GM12865 (cell line): ENCODE measurements around the gene OBI1.

Experiments
- DNase-seq: peaks from one replicate; pipeline ENCODE4 v3.0.0; 2010; ENCODE audit warnings: low read depth
- H3K4me3 ChIP-seq: 2 replicates; pipeline ENCODE4 v1.5.1; 2011; ENCODE audit warnings: mild to moderate bottlenecking, low read depth, low read length, control low read depth
- TF ChIP-seq, protein P1 (sequence below): IDR thresholded peaks from 2 replicates; pipeline ENCODE4 v1.5.1; 2011; ENCODE audit warnings: low read length, control low read depth, low read depth, inconsistent platforms; ENCODE audit not compliant: insufficient read depth; ENCODE audit errors: missing control alignments

OBI1 gene, protein sequence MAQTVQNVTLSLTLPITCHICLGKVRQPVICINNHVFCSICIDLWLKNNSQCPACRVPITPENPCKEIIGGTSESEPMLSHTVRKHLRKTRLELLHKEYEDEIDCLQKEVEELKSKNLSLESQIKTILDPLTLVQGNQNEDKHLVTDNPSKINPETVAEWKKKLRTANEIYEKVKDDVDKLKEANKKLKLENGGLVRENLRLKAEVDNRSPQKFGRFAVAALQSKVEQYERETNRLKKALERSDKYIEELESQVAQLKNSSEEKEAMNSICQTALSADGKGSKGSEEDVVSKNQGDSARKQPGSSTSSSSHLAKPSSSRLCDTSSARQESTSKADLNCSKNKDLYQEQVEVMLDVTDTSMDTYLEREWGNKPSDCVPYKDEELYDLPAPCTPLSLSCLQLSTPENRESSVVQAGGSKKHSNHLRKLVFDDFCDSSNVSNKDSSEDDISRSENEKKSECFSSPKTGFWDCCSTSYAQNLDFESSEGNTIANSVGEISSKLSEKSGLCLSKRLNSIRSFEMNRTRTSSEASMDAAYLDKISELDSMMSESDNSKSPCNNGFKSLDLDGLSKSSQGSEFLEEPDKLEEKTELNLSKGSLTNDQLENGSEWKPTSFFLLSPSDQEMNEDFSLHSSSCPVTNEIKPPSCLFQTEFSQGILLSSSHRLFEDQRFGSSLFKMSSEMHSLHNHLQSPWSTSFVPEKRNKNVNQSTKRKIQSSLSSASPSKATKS

DNA sequence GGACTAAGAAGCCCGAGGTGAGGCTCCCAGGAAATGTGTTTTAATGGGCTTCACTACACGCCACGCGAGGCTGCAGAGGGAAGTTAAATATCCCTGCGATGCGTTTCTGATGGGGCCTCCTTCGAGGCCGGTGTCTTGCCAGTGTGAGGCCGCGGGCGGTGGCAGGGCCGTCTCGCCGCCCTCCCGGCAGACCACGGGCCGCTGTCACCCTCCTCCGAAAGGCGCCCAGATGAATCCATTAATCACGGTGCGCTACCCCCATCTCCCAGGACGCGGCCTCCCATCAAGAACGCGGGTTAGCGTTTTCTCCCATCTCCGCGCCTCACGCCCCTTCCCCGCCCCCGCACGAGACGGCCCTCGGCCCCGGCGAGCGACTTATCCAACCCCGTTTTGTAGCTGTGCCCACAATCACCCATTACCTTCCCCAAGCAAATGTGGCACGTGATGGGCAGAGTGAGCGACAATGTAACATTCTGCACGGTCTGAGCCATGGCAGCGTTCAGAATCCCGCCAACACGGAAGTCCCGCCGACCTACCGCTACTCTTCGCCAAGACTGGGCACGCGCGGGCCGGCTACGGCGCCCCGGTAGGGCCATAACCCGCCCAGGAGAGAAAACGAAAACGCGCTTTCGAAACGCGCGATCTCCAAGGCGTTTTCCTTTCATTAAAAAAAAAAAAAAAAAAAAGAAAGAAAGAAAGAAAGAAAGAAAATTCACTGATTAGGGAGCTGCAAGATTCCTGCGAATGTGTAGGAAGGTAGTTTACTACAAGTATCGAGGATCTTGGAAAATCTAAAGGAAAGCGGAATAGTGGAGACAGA lies at the start of gene OBI1:
TSS of gene OBI1 (minus strand) at position 526 of the 820 bp plus-strand sequence. CDS start at position 491, 35 bp downstream.
- TF ChIP-seq, protein P1, sequence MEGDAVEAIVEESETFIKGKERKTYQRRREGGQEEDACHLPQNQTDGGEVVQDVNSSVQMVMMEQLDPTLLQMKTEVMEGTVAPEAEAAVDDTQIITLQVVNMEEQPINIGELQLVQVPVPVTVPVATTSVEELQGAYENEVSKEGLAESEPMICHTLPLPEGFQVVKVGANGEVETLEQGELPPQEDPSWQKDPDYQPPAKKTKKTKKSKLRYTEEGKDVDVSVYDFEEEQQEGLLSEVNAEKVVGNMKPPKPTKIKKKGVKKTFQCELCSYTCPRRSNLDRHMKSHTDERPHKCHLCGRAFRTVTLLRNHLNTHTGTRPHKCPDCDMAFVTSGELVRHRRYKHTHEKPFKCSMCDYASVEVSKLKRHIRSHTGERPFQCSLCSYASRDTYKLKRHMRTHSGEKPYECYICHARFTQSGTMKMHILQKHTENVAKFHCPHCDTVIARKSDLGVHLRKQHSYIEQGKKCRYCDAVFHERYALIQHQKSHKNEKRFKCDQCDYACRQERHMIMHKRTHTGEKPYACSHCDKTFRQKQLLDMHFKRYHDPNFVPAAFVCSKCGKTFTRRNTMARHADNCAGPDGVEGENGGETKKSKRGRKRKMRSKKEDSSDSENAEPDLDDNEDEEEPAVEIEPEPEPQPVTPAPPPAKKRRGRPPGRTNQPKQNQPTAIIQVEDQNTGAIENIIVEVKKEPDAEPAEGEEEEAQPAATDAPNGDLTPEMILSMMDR: no peak
- DNase-seq: peak; percentile 94

DNA sequence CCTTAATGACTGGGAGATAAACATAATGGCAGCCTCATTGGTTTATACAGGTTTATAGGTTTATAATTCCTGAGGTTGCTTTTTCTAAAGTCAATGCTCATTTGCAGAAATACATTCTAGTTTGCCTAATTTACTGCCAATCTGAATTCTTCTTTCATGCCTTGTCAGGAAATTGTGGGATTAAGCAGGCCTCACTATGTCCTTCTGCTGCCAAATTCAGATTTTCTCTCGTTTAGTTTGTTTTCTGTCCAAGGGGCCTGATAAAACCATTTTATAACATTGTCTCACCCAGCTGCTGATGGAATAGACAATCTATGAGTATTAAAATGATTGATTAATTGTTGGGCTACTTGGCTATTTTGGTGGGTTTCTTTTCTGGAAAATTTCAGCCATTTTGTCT lies 42.4 kb upstream of the OBI1 start:
- TF ChIP-seq, protein P1: no peak
- no peak overlapping the region for H3K4me3 ChIP-seq
- DNase-seq: no peak

More for the DNA sequence above, at the start of gene OBI1:
- peak within 1 kb of the TSS; percentile 83 for H3K4me3 ChIP-seq

DNA sequence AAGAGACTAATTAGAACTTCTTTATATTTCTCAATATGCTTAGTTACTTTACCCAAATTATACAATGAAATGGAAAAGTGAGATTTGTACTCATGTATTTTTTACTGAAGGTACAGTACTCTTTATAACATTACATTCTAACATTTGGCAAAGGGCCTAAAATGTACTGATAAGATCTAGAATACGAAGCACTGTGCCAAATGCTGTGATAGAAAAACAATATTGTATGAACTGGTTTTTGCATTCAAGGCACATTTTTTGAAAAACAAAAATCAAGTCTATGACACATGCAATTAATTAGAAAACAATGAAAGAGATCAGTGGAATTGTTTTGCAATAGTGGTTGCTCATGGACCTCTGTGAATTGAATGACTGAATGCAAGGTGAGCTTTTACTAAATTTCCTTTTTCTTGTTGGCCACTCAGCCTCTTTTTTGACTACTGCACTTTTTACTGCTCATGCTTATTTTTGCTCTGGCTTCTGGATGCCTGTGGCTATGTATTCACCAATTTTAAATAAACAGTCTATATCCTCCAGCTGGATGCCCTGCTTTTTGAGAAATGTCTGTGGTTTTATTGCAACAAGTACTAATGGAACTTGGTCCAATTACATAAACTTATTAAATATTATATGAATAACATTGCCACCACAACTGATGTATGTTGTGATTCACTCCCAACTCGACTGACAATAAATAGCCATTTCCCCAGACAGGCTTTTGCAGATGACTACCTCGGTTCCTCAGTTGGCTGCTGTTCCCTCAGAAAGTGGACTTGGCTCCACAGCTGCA lies 41.4 kb upstream of the OBI1 start:
- no peak overlapping the region for H3K4me3 ChIP-seq
- TF ChIP-seq, protein P1: no peak
- DNase-seq: no peak

DNA sequence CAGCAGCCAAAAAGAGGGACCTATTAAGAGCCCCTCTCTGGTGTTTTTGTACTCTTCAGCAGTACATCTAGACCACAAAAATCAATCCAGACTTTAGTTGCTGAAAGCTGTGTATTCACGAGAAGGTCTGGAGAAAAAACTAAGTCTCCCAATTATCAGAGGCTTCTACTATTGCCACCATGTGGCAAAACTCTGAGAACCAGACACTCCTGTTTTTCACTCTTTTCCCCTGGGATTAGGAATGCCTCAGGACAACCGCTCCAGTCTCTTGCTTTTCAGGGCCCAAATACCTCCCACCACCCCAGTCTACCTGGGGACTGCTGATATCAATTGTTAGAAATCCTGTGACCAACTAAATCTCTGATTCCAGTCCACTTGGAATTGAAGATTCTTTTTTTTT lies 30.1 kb upstream of the OBI1 start:
- TF ChIP-seq, protein P1: no peak
- no peak overlapping the region for H3K4me3 ChIP-seq
- no peak for DNase-seq

DNA sequence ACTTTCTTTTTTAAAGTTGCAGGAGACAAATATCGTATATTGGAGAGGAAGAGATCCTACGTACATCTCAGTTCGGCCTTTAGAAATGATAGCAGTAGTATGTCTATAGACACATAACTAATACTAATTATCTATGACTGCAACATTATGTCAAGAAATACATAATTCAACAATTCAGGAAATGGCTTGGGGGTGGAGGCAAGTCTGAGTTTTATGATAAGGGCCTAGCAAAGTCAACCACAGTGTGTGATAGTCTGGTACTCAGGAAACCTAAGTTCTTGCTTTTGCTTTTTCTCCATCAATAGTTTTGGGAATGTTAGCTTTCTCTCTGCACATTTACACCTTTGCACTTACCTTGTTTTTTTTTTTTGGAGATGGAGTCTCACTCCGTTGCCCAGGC lies 27.5 kb upstream of the OBI1 start:
- TF ChIP-seq, protein P1: no peak
- DNase-seq: no peak
- no peak overlapping the region for H3K4me3 ChIP-seq

DNA sequence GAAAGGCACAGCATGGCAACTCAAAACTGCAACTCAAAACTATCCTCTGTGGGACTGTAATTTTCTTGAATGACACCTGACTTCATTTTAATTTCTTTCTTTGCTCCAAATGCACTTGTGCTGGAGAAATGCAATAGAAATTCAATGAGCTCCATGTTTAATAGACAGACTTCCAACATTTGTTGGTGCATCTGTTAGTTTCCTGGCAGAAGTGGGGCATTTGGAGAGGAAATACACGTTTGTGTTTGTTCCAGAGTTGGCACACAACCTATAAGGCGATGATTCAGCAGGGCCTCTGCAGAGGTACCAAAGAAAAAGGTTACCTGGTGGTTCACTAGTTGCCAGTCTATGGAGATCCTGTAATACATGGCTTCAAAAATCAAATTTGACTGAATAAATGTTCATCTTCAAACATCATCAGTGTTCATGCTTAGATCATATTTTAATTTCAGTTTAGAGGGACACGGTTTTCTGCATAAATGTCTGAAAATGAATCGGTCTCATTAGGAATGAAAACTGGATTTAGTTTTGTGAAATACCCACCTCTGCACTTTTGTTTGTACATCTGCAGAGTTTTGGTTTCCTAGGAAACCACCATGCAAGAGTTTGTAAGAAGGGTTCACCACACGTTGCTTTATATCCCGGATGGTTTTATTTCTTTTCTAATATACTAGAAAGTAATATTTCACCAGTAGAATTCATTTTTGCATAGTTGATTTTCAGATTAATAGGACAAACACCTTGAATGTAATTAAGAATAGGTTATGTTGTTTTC lies 21.8 kb upstream of the OBI1 start:
- DNase-seq: no peak
- H3K4me3 ChIP-seq: no peak overlapping the region

More for the DNA sequence above, 21.8 kb upstream of the OBI1 start:
- TF ChIP-seq, protein P1: no peak
